SW480 (cell line): ENCODE measurements around the gene DCXR.
"Not testable (repeated sequence)": the region's sequence is repeated elsewhere in the genome, so short reads cannot be mapped to it uniquely, and the experiment has no call there.

Experiments used
- DNase-seq: peaks from one replicate; pipeline ENCODE4 v3.0.0-alpha.2; 2016; ENCODE audit warnings: low spot score

DCXR gene

GRCh38 chr17:82039695-82040299 lies 2.3 kb upstream of the DCXR start:
- DNase-seq = no peak

- not testable (repeated sequence) for DNase-seq
These were observed 1.4 kb upstream of the DCXR start for GRCh38 chr17:82038796-82039409.

GRCh38 chr17:82037889-82038195 lies 345 bp upstream of the DCXR start:
- DNase-seq = no peak

- DNase-seq = no peak
These were observed 834 bp downstream of the DCXR start for GRCh38 chr17:82036634-82037091.

- DNase-seq = no peak
These were observed 1.4 kb downstream of the DCXR start for GRCh38 chr17:82035956-82036633.

- DNase-seq = no peak
These were observed 2.0 kb downstream of the DCXR start for GRCh38 chr17:82035488-82035887.

GRCh38 chr17:82034371-82035011 lies 3.0 kb downstream of the DCXR start:
- DNase-seq = no peak

- no peak for DNase-seq
These were observed 4.0 kb downstream of the DCXR start for GRCh38 chr17:82033359-82034085.

GRCh38 chr17:82031885-82032627 lies 5.4 kb downstream of the DCXR start:
- peak; percentile 53 for DNase-seq

- DNase-seq = no peak
These were observed 6.1 kb downstream of the DCXR start, which contains the start of gene RAC3 for GRCh38 chr17:82031303-82031884. TSS of gene RAC3 (plus strand) at chr17:82031678. CDS start at chr17:82031762, 84 bp downstream.

- peak; percentile 84 for DNase-seq
These were observed 6.8 kb downstream of the DCXR start for GRCh38 chr17:82030470-82031302.

GRCh38 chr17:82029990-82030469 lies 7.5 kb downstream of the DCXR start:
- no peak for DNase-seq

GRCh38 chr17:82029391-82029790 lies 8.1 kb downstream of the DCXR start:
- DNase-seq = no peak

GRCh38 chr17:82028966-82029365 lies 8.5 kb downstream of the DCXR start:
- DNase-seq = no peak

- DNase-seq = no peak
These were observed 9.3 kb downstream of the DCXR start for GRCh38 chr17:82028246-82028645.

- no peak for DNase-seq
These were observed 11.9 kb downstream of the DCXR start for GRCh38 chr17:82025401-82026107.

GRCh38 chr17:82024859-82025258 lies 12.6 kb downstream of the DCXR start:
- DNase-seq = no peak

GRCh38 chr17:82023447-82024241 lies 13.9 kb downstream of the DCXR start:
- DNase-seq = peak; percentile 47
